GM13976 (cell line): Measurements from ENCODE around the gene NKX1-1.

Experiments
- DNase-seq: peaks from one replicate; pipeline ENCODE4 v3.0.0; 2012; ENCODE audit warnings: low spot score
- in situ Hi-C: fragments of 300-500 bp; cut with MboI; formaldehyde crosslinking; loops from one replicate; pipeline ENCODE4 v1.12.0; 2022; ENCODE audit warnings: low sequenced_read_pairs, mixed read lengths, inconsistent platforms; ENCODE audit not compliant: unreplicated experiment
- TF ChIP-seq, protein P1 (sequence below): IDR thresholded peaks from 2 replicates; pipeline ENCODE4 v1.5.1; 2012; ENCODE audit warnings: borderline replicate concordance, mild to moderate bottlenecking; ENCODE audit not compliant: insufficient read depth; ENCODE audit errors: extremely low read depth, missing control alignments, control extremely low read depth

The NKX1-1 gene

DNA sequence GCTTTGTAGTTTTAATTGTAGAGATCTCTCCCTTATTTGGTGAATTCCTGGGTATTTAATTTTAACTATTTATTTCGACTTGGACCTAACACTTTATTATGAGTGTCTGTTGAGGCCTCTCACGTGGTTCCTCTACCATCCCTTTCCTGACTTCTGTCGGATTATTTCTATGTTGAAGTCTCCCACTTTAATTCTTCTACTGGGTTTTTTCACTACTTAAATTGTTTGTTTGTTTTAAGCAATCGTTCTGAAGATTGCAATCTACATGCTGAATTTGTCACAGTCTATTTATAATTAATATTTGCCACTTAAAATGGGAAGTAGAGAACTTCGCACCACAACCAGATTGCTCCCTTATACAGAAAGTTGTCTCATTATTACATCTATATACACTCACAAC, 20.8 kb upstream of the NKX1-1 start:
- TF ChIP-seq, protein P1, sequence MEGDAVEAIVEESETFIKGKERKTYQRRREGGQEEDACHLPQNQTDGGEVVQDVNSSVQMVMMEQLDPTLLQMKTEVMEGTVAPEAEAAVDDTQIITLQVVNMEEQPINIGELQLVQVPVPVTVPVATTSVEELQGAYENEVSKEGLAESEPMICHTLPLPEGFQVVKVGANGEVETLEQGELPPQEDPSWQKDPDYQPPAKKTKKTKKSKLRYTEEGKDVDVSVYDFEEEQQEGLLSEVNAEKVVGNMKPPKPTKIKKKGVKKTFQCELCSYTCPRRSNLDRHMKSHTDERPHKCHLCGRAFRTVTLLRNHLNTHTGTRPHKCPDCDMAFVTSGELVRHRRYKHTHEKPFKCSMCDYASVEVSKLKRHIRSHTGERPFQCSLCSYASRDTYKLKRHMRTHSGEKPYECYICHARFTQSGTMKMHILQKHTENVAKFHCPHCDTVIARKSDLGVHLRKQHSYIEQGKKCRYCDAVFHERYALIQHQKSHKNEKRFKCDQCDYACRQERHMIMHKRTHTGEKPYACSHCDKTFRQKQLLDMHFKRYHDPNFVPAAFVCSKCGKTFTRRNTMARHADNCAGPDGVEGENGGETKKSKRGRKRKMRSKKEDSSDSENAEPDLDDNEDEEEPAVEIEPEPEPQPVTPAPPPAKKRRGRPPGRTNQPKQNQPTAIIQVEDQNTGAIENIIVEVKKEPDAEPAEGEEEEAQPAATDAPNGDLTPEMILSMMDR = no peak
- in situ Hi-C loops = no loop called here
- no peak for DNase-seq

- no peak for DNase-seq
- TF ChIP-seq, protein P1 = no peak
- in situ Hi-C loops = no loop called here
These were observed 15.4 kb upstream of the NKX1-1 start for GRCh38 chr4:1421657-1422056.

DNA sequence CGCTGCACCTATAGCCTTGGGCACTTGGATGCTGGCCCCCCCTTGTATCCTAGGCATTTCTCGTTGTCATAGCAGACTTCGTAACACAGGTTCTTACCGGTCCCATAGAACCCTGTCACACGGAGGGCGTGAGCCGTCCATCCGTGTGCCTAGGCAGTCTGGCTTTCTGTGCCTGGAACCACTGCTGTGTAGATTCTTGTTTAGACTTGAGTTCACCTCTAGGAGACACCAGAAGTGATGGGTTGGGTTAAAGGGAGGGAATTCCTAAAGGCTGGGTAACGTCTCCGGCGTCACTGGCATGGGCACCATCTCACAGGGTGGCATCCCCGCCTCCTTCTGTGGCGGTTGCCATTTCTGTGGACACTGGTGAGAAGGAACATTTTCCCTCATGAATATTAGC, 13.5 kb upstream of the NKX1-1 start:
- in situ Hi-C loops = no loop called here
- TF ChIP-seq, protein P1 = no peak
- DNase-seq = no peak

DNA sequence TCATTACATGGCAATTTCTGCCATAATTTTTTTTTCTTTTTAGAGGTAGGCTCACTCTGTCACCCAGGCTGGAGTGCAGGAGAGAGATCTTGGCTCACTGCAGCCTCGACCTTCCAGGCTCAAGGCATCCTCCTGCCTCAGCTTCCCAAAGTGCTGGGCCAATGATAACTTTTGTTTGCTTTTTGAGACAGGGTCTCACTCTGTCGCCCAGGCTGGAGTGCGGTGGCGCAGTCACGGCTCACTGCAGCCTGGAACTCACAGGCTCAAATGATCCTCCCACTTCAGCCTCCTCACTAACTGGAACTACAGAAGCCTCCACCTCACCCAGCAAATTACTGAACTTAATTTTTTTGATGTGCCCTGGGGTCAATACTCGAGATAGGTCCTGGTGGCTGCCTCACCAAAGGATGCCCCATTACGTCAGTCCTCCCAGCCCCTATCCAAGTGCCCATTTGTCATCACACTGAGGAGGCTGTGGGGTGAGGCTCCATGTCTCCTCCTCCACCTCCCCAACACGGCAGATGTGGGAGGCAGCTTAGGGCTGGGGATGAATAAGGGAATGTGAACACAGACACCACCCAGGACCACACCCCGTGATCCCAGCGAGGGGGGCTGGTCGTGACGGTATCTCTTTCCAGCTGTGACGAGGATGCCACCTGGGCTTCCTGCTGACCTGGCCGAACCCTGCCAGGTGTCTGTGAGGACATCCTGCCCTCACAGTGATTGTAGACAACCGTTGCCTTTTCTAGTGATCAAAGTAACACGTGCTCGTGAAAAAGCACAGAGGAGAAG, 12.4 kb upstream of the NKX1-1 start:
- TF ChIP-seq, protein P1 = no peak
- in situ Hi-C loops = no loop called here
- DNase-seq = no peak

- TF ChIP-seq, protein P1 = no peak
- in situ Hi-C loops = no loop called here
- DNase-seq = no peak
These were observed 11.5 kb upstream of the NKX1-1 start for GRCh38 chr4:1417522-1418390.

DNA sequence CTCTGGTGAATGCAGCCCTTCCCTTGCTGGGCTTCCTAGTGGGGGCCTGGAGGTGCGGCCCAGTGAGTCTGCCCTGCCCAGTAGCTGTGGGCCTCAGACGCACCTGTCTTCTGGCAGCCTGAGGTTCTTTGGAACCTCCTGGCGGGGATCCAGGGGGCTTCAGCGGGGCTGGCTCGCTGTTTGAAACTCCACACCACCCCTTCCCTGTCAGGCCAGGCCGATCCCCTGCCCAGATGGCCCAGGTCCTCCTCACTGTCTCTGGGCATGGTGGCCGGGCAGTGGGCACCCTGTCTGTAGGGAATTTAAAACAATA, 10.7 kb upstream of the NKX1-1 start:
- TF ChIP-seq, protein P1 = no peak
- DNase-seq = no peak
- in situ Hi-C loops = no loop called here
